GM18511 (cell line): Measurements from ENCODE around the gene SERPINB2.

ENCODE experiments used
- ATAC-seq: cut with Tn5 transposase; IDR thresholded peaks from one replicate; pipeline ENCODE4 v1.9.1; 2021; ENCODE audit warnings: mild to moderate bottlenecking, moderate library complexity; ENCODE audit not compliant: unreplicated experiment

The SERPINB2 gene, protein sequence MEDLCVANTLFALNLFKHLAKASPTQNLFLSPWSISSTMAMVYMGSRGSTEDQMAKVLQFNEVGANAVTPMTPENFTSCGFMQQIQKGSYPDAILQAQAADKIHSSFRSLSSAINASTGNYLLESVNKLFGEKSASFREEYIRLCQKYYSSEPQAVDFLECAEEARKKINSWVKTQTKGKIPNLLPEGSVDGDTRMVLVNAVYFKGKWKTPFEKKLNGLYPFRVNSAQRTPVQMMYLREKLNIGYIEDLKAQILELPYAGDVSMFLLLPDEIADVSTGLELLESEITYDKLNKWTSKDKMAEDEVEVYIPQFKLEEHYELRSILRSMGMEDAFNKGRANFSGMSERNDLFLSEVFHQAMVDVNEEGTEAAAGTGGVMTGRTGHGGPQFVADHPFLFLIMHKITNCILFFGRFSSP

DNA sequence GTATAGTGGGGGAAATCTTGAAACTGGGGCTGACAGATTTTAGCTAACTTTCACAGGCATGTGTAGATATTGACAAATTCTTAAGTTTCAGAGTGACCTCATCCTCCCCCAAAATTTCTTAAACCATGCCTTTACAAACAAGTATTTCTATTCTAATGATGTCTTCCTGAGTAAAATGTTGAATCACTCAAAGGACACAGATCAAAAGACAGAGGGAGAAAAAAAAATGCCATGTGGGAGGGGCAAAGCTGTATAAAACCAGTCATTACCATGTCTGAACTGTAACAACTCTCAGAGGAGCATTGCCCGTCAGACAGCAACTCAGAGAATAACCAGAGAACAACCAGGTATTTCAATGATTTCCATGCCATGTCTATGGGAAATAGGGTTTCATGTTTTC, at the start of gene SERPINB2:
SERPINB2 (plus strand) TSS at position 282 of the 400 bp plus-strand sequence. CDS start 3,740 bp downstream, outside the sequence.
- ATAC-seq: no peak

DNA sequence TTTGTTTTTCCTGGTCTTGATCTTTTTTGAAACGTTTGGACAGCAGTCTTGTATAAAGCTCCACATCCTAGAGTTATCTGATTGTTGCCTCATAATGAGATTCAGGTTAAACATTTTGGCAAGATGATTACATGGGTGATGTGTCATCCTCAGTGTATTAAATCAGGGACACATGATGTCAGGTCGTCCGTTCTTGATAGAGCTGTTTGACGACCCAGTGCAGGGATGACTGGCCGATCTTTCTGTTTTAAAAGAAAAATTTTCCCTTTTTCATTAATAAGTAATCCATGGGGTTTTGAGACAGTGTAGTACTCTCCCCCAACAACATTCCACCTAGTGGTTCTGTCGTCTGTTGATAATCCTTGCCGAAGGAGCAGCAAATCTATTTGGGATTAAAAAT, 44.5 kb upstream of the SERPINB2 start:
- ATAC-seq: no peak

DNA sequence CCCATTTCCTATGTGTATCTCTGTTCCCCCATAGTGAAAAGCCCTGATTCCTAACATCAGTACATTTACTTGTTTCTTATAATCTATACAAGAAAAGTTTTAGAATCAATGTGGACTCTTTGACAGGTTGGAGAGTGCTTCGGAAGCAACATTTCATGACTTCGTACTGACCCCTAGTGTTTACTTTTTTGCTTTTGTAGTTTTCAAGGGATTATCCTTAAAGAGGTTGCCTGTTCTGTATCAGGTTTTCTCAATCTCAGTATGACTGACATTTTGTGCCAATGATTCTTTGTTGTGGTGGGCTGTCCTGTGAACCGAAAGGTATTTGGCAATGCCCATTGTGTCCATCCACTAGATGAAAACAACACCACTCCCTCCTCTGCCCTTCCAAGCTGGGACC, 43.3 kb upstream of the SERPINB2 start:
- ATAC-seq: no peak

DNA sequence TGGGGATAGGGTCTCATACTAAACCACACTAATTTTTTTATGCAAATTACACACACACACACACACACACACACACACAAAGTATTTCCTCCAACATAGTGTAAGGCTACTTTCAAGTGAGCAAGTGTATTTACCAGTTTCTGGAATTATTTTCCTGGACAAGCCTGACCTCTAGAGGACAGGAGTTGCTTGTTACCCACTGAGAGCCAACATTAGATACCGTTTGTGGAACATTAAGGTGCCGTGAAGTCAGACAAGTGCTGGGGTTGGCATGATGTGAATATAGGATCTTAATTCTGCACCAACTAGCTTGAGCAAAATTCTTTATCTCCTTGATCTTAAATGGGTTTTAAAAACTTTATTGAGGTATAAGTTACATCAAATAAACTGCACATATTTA, 39.3 kb upstream of the SERPINB2 start:
- ATAC-seq: peak; percentile 63

DNA sequence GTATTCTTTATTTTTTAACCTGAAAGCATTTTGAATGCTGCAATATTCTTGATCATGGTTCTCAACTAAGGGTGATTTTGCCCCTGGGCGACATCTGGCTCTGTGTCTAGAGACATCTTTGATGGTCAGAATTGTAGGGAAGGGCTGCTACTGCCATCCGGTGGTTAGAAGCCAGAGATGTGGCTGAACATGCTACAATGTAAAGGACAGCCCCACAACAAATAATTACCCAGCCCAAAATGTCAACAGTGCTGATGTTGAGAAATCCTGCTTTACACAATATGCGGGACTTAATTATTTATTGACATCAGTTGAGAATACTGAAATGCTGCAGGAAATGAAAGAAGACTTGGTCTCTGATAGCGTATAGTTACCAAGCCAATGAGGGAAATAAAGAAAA, 37.5 kb upstream of the SERPINB2 start:
- ATAC-seq: peak; percentile 86

DNA sequence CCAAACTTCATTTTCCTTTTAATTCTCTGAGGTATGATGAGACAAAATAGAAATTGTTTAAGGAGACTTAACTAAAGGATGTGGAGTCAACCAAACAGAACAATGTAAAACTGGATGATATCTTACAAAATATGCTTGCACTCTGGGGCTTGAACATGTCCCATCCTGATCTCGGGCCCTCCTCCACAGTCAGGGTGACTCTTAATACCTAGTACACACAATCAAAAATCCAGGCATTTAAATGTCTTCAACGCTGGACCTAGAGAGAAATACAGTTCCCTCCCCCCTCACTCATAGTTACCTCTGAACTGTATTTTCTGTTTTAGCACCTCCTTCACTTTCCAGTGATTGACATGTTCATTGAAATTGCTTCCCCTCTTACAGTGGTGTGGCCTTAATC, 36.9 kb upstream of the SERPINB2 start:
- ATAC-seq: no peak

DNA sequence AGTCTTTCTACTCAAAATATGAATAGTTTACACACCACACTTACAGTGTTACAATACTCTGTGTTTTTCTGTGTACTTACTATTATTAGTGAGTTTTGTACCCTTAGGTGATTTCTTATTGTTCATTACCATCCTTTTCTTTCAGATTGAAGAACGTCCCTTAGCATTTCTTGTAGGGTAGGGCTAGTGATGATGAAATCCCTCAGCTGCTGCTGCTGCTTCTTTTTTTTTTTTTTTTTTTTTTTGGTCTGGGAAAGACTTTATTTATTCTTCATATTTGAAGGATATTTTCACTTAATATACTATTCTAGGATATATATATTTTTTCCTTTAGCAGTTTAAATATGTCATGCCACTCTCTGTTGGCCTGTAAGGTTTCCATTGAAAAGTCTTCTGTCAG, 29.0 kb upstream of the SERPINB2 start:
- no peak for ATAC-seq

DNA sequence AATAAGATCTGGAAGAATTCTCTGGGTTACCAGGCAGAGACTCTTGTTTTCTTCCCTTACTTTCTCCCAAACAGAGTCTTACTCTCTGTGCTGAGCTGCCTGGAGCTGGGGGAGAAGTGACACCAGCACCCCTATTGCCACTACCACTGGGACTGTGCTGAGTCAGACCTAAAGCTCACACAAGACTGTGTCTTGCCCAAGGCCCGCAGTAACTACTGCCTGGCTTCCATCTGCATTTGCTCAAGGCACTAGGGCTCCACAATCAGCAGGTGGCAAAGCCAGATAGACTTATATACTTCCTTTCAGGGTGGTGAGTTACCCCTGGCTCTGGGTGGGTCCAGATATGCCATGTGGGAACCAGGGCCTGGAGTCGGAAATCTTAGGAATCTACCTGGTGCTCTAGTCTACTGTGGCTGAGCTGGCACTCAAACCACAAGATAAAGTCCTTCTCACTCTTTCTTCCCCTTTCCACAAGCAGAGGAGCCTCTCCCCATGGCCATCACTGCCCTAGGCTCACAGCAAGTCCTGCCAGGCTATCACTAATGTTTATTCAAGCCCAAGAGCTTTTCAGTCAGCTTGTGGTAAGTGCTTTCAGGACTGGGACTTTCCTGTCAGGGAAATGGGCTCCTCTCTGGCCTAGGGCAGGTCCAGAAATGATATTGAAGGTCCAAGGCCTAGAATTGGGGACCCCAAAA, 27.6 kb upstream of the SERPINB2 start:
- no peak for ATAC-seq

DNA sequence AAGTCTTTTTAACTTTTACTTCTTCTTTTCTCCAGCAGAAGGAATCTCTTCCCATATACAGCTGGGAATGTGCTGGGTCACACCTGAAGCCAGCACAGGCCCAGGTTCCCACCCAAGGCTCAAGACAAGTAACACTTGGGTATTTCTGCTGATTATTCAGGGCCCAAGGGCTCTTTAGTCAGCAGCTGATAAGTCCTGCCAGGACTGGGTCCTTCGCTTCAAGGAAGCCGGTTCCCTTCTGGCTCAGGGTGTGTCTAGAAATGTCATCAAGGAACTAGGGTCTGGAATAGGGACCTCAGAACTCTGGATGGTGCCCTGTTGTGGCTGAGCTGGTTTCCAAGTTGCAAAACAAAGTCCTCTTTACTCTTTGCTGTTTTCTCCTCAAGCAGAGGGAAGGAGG, 27.0 kb upstream of the SERPINB2 start:
- ATAC-seq: no peak

DNA sequence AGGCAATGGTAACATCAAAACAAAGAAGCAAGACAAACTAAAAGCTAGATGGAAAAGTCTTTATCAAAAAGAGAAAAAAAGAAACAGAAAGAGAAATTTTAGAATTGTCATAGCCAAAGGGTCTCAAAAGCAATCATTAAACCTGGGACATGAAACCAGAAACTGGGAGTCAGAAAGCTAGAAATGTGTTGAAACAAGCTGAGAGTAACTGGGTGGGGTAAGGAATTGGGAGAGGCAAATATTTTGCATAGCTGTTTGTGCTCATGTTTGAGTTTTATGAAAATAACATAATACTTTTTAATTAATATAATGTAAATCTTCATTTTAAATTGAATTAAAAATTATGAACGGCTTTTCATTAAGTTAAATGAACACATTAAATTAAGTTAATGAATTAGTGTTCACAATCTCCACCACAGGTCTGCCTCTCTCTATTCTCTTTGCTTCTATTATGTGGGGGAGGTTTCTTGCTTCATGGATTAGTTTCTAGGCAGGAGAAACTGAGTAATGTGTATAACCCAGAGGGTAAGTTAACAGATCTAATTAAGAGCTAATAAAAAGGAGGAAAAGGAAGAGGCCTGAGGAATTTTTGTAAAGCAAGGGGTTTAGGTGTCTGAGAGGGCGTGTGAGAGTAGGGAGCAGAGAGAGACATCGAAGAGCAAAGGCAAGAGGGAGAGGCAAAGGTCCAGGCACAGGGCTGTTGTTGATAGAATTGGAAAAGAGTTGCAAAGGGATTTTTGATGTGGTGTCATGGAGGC, 20.0 kb upstream of the SERPINB2 start:
- ATAC-seq: no peak

DNA sequence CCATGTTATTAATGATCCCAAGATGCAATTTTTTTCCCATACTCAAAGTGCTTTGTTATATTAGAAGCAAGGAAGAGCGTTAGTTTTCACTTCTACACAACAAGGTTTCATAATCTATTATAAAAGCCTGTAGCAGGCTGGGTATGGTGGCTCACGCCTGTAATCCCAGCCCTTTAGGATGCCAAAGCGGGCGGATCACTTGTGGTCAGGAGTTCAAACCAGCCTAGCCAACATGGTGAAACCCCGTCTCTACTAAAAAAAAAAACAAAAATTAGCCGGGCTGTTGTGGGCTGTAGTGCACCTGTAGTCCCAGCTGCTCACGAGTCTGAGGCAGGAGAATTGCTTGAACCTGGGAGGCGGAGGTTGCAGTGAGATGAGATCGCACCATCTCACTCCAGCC, 19.0 kb upstream of the SERPINB2 start:
- ATAC-seq: no peak

DNA sequence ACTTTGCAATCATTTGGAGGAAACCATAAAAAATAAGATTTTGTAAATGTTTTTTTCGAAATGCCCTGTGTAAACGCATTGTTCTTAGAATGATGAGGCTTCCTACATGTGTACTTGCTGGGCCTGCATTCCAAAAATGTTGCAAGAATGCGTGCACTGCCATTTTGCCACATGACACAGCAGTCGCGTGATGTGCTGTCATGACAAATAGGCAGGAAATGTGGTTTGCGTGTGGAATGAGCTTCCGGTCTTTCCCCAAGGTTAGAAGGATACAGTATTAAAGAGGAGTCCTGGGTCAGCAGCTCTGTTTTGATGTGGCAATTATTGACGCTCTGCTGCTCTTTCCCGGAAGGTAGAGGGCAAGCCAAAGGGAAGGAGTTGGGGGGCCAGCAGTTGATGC, 18.1 kb upstream of the SERPINB2 start:
- ATAC-seq: no peak

DNA sequence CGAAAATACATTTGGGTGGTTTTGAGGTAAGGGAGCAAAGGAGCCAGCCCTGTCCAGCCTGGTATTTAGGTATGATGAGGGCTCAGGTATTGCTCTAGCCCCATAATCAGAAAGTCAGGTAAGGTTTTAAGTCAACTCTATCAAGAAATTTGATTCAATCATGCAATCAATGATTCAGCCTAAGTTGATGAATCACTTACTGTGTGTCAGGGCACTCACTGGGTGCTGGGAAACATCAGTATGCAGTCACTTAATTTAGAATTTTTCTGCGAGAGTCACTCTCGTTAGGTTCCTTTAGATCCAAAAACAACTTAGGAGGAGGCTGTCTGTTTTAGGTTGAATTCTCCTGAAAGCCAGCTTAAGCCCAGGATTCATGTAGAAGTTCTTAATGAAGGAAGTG, 17.7 kb upstream of the SERPINB2 start:
- ATAC-seq: no peak

DNA sequence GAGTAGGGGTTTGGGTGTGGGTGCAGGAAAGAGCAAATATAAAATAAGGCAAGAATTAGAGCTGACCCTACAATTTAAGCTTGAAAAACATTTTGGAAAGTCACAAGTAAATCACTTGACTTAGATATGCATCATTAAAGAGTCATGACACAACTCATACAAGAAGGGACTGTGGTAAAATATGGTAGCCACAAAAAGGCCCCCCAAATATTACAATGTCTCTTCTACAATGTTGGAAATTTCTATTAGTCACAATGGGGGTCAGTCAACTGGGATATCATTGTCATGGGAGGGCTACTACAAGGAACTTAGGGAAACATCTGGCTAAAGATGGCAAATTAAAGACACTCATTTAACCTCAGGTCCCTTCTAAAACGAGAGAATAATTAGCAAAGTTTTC, 15.7 kb upstream of the SERPINB2 start:
- no peak for ATAC-seq

DNA sequence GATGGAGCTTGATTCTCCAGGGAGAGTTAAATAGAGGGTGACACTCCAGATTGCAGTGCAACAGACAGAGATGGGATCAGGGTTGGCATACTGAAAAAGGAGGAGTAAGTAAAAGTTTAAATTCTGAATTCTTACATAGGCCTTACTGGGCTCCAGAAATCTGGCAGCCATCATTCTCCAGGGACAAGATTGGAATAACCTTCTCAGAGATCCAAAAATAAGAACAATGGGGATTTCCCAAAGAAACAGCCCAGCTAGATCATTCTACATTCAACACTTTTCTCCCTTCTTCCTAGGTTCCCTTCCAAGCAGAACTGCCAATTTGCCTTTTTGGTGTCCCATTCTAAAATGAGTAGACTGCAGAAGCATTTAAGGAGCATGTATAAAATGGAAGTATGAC, 14.9 kb upstream of the SERPINB2 start:
- ATAC-seq: no peak

DNA sequence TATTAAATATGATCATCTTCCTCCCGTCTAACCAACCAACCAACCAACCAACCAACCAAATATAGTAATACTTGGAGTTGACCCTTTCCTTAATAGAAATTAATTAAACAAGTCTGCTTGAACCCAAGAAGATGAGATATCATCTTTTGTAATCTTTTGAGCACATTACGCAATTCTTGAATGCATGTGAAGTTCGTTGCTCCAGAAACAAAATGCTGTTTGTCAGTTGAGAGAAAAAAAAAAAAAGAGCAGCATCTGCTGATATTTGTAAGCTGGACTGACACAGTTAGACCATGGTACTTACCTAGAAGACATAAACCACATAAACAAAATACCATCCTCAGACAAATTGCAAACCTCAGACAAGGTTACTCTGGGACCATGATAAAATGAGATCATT, 9.2 kb upstream of the SERPINB2 start:
- no peak for ATAC-seq

DNA sequence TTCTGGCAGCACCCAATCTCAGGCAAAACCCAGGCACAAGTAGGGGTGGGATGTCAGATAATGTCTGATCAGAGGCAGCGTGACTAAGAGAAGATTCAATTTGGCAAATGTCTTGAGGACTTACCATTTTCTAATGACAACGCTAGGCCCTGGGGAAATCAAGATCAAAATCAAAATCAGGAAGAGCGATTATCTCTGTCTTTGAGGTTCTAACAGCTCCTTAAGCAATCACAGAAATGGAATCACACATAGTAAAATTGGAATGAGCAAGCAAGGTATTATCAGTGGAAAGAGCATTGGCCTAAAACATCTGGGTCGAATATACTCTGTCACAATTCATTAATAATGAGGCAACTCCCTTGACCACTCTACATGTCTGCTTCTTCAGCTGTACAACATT, 8.6 kb upstream of the SERPINB2 start:
- no peak for ATAC-seq

DNA sequence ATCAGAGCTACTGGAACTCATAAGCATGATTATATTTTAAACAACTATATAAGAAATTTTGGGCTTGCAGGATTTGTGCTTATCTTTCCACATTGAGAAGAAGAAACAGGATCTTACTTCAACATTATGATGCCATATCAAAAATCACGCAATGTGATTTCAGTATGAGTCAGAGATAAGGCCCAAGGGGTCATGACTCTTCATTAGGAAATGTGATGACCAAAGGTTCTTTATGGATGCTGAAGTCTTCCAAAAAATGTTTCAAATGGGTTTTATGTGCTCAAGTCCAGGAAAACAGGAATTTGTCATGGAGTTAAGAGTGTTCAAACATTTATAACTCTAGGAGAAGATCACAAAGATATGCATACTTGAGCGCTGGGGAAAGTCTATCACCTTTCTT, 7.8 kb upstream of the SERPINB2 start:
- ATAC-seq: no peak

DNA sequence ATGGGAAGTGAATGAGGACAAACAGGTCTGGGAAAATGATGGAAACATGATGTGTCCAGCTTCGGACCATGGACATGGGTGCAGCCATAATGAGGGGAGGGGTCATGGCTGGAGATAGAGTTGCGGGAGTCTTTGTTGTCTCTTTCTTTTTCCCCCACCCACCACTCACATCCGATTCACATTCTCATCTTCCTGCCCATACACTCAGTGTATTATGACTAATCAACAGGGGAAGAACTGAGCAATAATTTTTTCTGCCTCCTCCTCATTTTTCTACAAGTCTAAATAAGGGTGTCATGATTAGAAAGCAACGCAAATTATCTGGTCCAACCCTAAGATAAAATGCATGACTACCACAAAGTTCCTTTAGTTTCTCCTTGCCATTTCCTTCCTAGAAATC, 5.7 kb upstream of the SERPINB2 start:
- no peak for ATAC-seq

DNA sequence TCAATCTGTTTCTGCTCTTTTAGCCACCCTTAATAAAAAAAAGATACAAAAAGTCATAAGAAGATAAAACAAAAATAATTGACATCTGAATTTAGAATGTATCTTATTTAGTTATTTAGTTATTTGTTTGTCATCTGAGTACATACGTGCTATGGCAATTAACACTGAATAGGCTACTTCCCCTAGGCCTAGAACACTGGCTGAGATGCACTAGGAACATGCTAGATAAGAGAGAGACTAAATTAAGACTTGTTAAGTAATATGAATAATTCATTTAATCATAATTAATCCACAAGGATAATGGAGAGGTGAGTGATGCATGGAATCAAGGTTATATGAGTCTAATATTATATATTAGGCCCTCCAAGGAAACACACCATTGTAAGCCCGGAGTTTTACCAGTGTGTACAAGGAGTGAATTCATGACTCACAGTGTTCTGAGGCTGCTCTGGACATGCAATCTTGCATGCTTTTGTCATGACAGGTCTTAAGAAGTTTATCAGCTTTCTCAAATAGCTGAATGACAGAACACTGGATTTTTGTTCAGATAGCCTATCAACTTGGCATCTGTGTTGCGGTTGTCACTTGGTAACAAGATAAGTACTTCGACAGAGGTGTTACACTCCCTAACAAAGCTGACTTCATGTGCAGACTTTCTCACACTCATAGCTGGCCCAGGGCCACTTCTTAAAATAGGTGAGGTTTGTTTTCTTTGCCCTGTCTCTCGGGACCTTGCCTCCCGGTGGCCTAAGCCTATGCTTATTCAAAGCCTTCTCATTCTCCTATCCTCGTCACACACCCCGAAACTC, 5.0 kb upstream of the SERPINB2 start:
- peak; percentile 33 for ATAC-seq

DNA sequence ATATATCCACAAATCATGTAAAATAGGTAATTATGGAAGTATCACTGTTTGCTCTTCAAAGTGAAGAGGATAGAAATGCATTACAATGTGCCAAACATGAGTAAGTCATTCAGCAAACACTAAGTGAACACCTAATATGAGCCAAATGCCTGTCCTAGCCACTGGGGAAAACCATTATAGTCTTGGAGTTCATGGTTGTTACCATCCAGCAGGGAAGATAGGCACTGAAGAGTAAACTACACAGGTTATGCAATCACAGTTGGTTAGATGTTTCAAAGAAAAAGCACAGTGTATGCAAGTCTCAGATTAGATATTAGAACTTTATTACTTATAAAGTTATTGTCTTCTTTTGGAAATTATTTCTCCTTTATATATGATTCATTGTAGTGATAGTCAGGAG, 3.9 kb upstream of the SERPINB2 start:
- no peak for ATAC-seq
